Retinal pigment epithelial cell (primary cell): ENCODE results near the gene PLCL1.

Experiments used
- DNase-seq: peaks from one replicate; pipeline ENCODE4 v3.0.0-alpha.2; 2010; ENCODE audit warnings: low read depth
- H3K4me3 ChIP-seq: 2 replicates; pipeline ENCODE4 v1.5.1; 2011; ENCODE audit warnings: mild to moderate bottlenecking, low read length, control low read depth, moderate library complexity
- CTCF ChIP-seq: conservative IDR thresholded peaks from 2 replicates; pipeline ENCODE4 v1.5.1; 2011; ENCODE audit warnings: low read depth, low read length, control low read depth, inconsistent platforms

PLCL1 gene

GRCh38 chr2:197930570-197931278 lies 126.3 kb downstream of the PLCL1 start:
- no peak for TF ChIP-seq CTCF
- no peak overlapping the region for H3K4me3 ChIP-seq
- no peak for DNase-seq

- H3K4me3 ChIP-seq = no peak overlapping the region
- DNase-seq = no peak
- TF ChIP-seq CTCF = no peak
Measured at GRCh38 chr2:197931661-197932312, 127.4 kb downstream of the PLCL1 start.

- TF ChIP-seq CTCF = no peak
- no peak for DNase-seq
- H3K4me3 ChIP-seq = no peak overlapping the region
Measured at GRCh38 chr2:197932374-197932773, 128.0 kb downstream of the PLCL1 start.

GRCh38 chr2:197934261-197934933 lies 130.0 kb downstream of the PLCL1 start:
- no peak for DNase-seq
- TF ChIP-seq CTCF = no peak
- H3K4me3 ChIP-seq = no peak overlapping the region

GRCh38 chr2:197934934-197935289 lies 130.5 kb downstream of the PLCL1 start:
- DNase-seq = no peak
- H3K4me3 ChIP-seq = no peak overlapping the region
- TF ChIP-seq CTCF = no peak

- no peak for DNase-seq
- no peak for TF ChIP-seq CTCF
- no peak overlapping the region for H3K4me3 ChIP-seq
Measured at GRCh38 chr2:197937814-197938213, 133.4 kb downstream of the PLCL1 start.
